GM19025 (cell line): ENCODE results near the gene CREBL2.
"Not testable (repeated sequence)": the region's sequence is repeated elsewhere in the genome, so short reads cannot be mapped to it uniquely, and the experiment has no call there.

Experiments
- ATAC-seq: cut with Tn5 transposase; IDR thresholded peaks from one replicate; pipeline ENCODE4 v1.9.1; 2021; ENCODE audit warnings: mild to moderate bottlenecking, low read depth, moderate library complexity; ENCODE audit not compliant: unreplicated experiment

CREBL2 gene

GRCh38 chr12:12611512-12612306, at the start of gene CREBL2:
CREBL2 (plus strand) TSS chr12:12611876; CDS start chr12:12612173, 297 bp downstream.
- ATAC-seq: peak; percentile 78

- no peak for ATAC-seq
Measured at GRCh38 chr12:12562016-12562483, 49.6 kb upstream of the CREBL2 start.

GRCh38 chr12:12562585-12563261, 49.0 kb upstream of the CREBL2 start, which contains the start of gene DUSP16:
DUSP16 (minus strand) TSS chr12:12562863; CDS start chr12:12521098, 41,765 bp downstream.
- ATAC-seq: peak; percentile 77

GRCh38 chr12:12563290-12563928, 48.3 kb upstream of the CREBL2 start:
- no peak for ATAC-seq

- no peak for ATAC-seq
Measured at GRCh38 chr12:12564911-12565310, 46.8 kb upstream of the CREBL2 start.

GRCh38 chr12:12565971-12566370, 45.7 kb upstream of the CREBL2 start:
- not testable (repeated sequence) for ATAC-seq

- ATAC-seq: no peak
Measured at GRCh38 chr12:12572659-12573058, 39.0 kb upstream of the CREBL2 start.

- ATAC-seq: no peak
Measured at GRCh38 chr12:12577786-12578185, 33.9 kb upstream of the CREBL2 start.

- ATAC-seq: not testable (repeated sequence)
Measured at GRCh38 chr12:12580716-12581115, 31.0 kb upstream of the CREBL2 start.

- peak; percentile 32 for ATAC-seq
Measured at GRCh38 chr12:12582193-12582881, 29.3 kb upstream of the CREBL2 start.

- ATAC-seq: peak; percentile 91
Measured at GRCh38 chr12:12582895-12583303, 28.8 kb upstream of the CREBL2 start.

GRCh38 chr12:12583510-12584178, 28.0 kb upstream of the CREBL2 start:
- ATAC-seq: no peak

- no peak for ATAC-seq
Measured at GRCh38 chr12:12585115-12585863, 26.4 kb upstream of the CREBL2 start.

- no peak for ATAC-seq
Measured at GRCh38 chr12:12586879-12587675, 24.6 kb upstream of the CREBL2 start.

GRCh38 chr12:12587878-12588277, 23.8 kb upstream of the CREBL2 start:
- no peak for ATAC-seq

- ATAC-seq: not testable (repeated sequence)
Measured at GRCh38 chr12:12588436-12588835, 23.2 kb upstream of the CREBL2 start.

- no peak for ATAC-seq
Measured at GRCh38 chr12:12590961-12591360, 20.7 kb upstream of the CREBL2 start.

GRCh38 chr12:12592930-12593329, 18.7 kb upstream of the CREBL2 start:
- no peak for ATAC-seq
